Right renal pelvis (tissue), 4 donors: ENCODE measurements around the gene MEIOB. TPM values are rescaled to one million over a fixed set of nuclear protein-coding genes. Genes with fewer than 3 reads are reported as not detected.

ENCODE experiments used
- DNase-seq, 4 donors: peaks; one replicate each; pipeline ENCODE4 v3.0.0-alpha.2; 2013; ENCODE audit warnings: low read depth in 4 of 4, low spot score in 3 of 4, missing footprints in 1 of 4
- polyA plus RNA-seq, 4 donors: library from polyadenylated mRNA; unstranded; fragments of 120-200 nt; gene quantifications; one replicate each; pipeline ENCODE4 v1.2.1, GENCODE V29; 2013; ENCODE audit not compliant: insufficient read length in 4 of 4

The MEIOB gene
- polyA plus RNA-seq, 4 donors, result 0.37 to 1.7 (median 1.2) TPM

GRCh38 chr16:1790261-1790610 is 81.7 kb downstream of the MEIOB start:
- no peak for DNase-seq

- no peak for DNase-seq
Measured at GRCh38 chr16:1789643-1790045, 82.3 kb downstream of the MEIOB start.

GRCh38 chr16:1788708-1789100 is 83.3 kb downstream of the MEIOB start:
- DNase-seq, result no peak

- no peak for DNase-seq
Measured at GRCh38 chr16:1788095-1788707, 83.8 kb downstream of the MEIOB start.

- DNase-seq, result no peak
Measured at GRCh38 chr16:1787322-1788094, 84.5 kb downstream of the MEIOB start.

GRCh38 chr16:1787056-1787321 is 85.0 kb downstream of the MEIOB start:
- no peak for DNase-seq

- no peak for DNase-seq
Measured at GRCh38 chr16:1786242-1787055, 85.5 kb downstream of the MEIOB start.

- no peak for DNase-seq
Measured at GRCh38 chr16:1785846-1786170, 86.2 kb downstream of the MEIOB start.

GRCh38 chr16:1784977-1785845 is 86.8 kb downstream of the MEIOB start:
- DNase-seq, result no peak

Other genes with a start within 250 kb of the MEIOB start
- 10 to 100 TPM; 76.4 to 95.3 (median 82.2) TPM for gene JPT2, start 193.9 kb downstream of the MEIOB start, polyA plus RNA-seq
- 10 to 100 TPM; 38.7 to 54.3 (median 49.1) TPM for gene MAPK8IP3, start 166.0 kb downstream of the MEIOB start, polyA plus RNA-seq
- 10 to 100 TPM; 23.2 to 49.8 (median 24.3) TPM for gene NME3, start 100.6 kb downstream of the MEIOB start, polyA plus RNA-seq
- 10 to 100 TPM in 1 of 4 donors, 1 to 10 TPM in 3; 6.7 to 10.7 (median 8.6) TPM for gene EME2, start 99.4 kb downstream of the MEIOB start, polyA plus RNA-seq
- 10 to 100 TPM; 64.2 to 87.3 (median 66.9) TPM for gene MRPS34, start 99.0 kb downstream of the MEIOB start, polyA plus RNA-seq
- gene SPSB3, start 89.6 kb downstream of the MEIOB start, polyA plus RNA-seq, result 10 to 100 TPM; 34.9 to 58.0 (median 38.5) TPM
- gene NUBP2, start 89.2 kb downstream of the MEIOB start, polyA plus RNA-seq, result 10 to 100 TPM; 36.8 to 62.7 (median 40.5) TPM
- gene IGFALS, start 78.5 kb downstream of the MEIOB start, polyA plus RNA-seq, result 1 to 10 TPM; 2.2 to 4.6 (median 2.7) TPM
- gene HAGH, start 45.3 kb downstream of the MEIOB start, polyA plus RNA-seq, result 10 to 100 TPM; 34.3 to 51.3 (median 37.5) TPM
- gene FAHD1, start 45.0 kb downstream of the MEIOB start, polyA plus RNA-seq, result 10 to 100 TPM; 35.4 to 52.7 (median 43.9) TPM
- under 1 TPM; 0.14 to 0.88 (median 0.32) TPM for gene HS3ST6, start 46.3 kb upstream of the MEIOB start, polyA plus RNA-seq
- gene MSRB1, start 71.0 kb upstream of the MEIOB start, polyA plus RNA-seq, result 10 to 100 TPM; 62.5 to 86.2 (median 67.2) TPM
- under 1 TPM; 0.18 to 0.31 (median 0.21) TPM for gene RPL3L, start 82.5 kb upstream of the MEIOB start, polyA plus RNA-seq
- 100 to 1,000 TPM; 125 to 156 (median 130) TPM for gene NDUFB10, start 87.4 kb upstream of the MEIOB start, polyA plus RNA-seq
- 1,000 to 10,000 TPM; 1,839 to 2,451 (median 2,117) TPM for gene RPS2, start 92.7 kb upstream of the MEIOB start, polyA plus RNA-seq
- not detected for gene RNF151, start 94.7 kb upstream of the MEIOB start, polyA plus RNA-seq
- gene TBL3, start 99.9 kb upstream of the MEIOB start, polyA plus RNA-seq, result 10 to 100 TPM; 26.0 to 47.2 (median 35.0) TPM
- gene NOXO1, start 109.3 kb upstream of the MEIOB start, polyA plus RNA-seq, result under 1 TPM; 0.52 to 0.97 (median 0.65) TPM
- 10 to 100 TPM; 24.2 to 36.0 (median 27.1) TPM for gene GFER, start 112.0 kb upstream of the MEIOB start, polyA plus RNA-seq
- 1 to 10 TPM; 1.2 to 2.6 (median 2.3) TPM for gene SYNGR3, start 117.8 kb upstream of the MEIOB start, polyA plus RNA-seq
- 10 to 100 TPM; 17.6 to 27.5 (median 18.1) TPM for gene ZNF598, start 137.7 kb upstream of the MEIOB start, polyA plus RNA-seq
- gene NPW, start 147.6 kb upstream of the MEIOB start, polyA plus RNA-seq, result 10 to 100 TPM in 1 of 4 donors, 1 to 10 TPM in 3; 3.8 to 10.3 (median 5.5) TPM
- gene NHERF2, start 154.7 kb upstream of the MEIOB start, polyA plus RNA-seq, result 100 to 1,000 TPM; 117 to 185 (median 126) TPM
- gene NTHL1, start 175.7 kb upstream of the MEIOB start, polyA plus RNA-seq, result 10 to 100 TPM; 17.6 to 26.6 (median 19.0) TPM
- 100 to 1,000 TPM; 121 to 152 (median 136) TPM for gene TSC2, start 175.8 kb upstream of the MEIOB start, polyA plus RNA-seq